ENCODE measurements around the gene ASTN1. TPM values are rescaled to one million over a fixed set of nuclear protein-coding genes. Genes with fewer than 3 reads are reported as not detected.

Gene ASTN1
- total RNA-seq, 1 experiment from 2014 or later: 0.05 TPM

GRCh38 chr1:177044390-177044789, 120.1 kb downstream of the ASTN1 start:
- Histone ChIP-seq H3K36me3 (ENCODE audit: control insufficient read depth, insufficient read depth, low read length) (no peaks in the 10 kb centered on the region), H3K27ac (ENCODE audit: low read length) (no peak overlapping the region), H3K27me3 (ENCODE audit: control insufficient read depth, insufficient read depth, low read length) (no peaks in the 10 kb centered on the region), H3K9me3 (ENCODE audit: control insufficient read depth, insufficient read depth, low read depth, low read length) (no peaks in the 10 kb centered on the region), H3K4me1 (ENCODE audit: control insufficient read depth, insufficient read depth, low read length) (no peaks in the 10 kb centered on the region), H3K4me3 (ENCODE audit: low read depth in 2 of 2, low read length in 2 of 2) (no peak overlapping the region)
- TF ChIP-seq CTCF (IDR thresholded peaks at IDR 0.05) (no peak), SIN3A (IDR thresholded peaks at IDR 0.05; ENCODE audit: borderline replicate concordance, insufficient read depth, low read depth, low read length) (no peak)
- DNase-seq (ENCODE audit: low read depth, low spot score): no peak
- ATAC-seq: no peak
- BruUV-seq (replicated peaks): no TSS peak
- POLR2A ChIA-PET: no interaction called here
- CTCF ChIA-PET: no interaction called here
- in situ Hi-C loops (cut with HindIII; ENCODE audit: low pct_unique_long_range_greater_than_20kb, low sequenced_read_pairs): no loop called here
- intact Hi-C loops (cut with micrococcal nuclease; ENCODE audit: unreplicated experiment): no loop called here

- CTCF ChIA-PET: no interaction called here
Observed at GRCh38 chr1:177043597-177043996, 120.9 kb downstream of the ASTN1 start.

More at GRCh38 chr1:177043597-177043996, 120.9 kb downstream of the ASTN1 start:
- H3K27ac ChIP-seq (ENCODE audit: low read length): no peak overlapping the region
- intact Hi-C loops (cut with micrococcal nuclease; ENCODE audit: unreplicated experiment): no loop called here
- TF ChIP-seq POLR2AphosphoS5 (IDR thresholded peaks at IDR 0.05; ENCODE audit: low read depth, low read length) (no peak), REST (IDR thresholded peaks at IDR 0.05; ENCODE audit: insufficient read depth in 1 of 2, low read depth in 2 of 2, low read length in 1 of 2) (no peak), TCF7L2 (IDR thresholded peaks at IDR 0.05; ENCODE audit: low read depth, low read length) (no peak), SIN3A (IDR thresholded peaks at IDR 0.05; ENCODE audit: borderline replicate concordance, insufficient read depth, low read depth, low read length) (no peak), CTCF (IDR thresholded peaks at IDR 0.05) (no peak)
- BruUV-seq (replicated peaks): no TSS peak
- POLR2A ChIA-PET: no interaction called here
- no peaks in the 10 kb centered on the region for H3K36me3 ChIP-seq (ENCODE audit: control insufficient read depth, insufficient read depth, low read length)
- no peak for DNase-seq (ENCODE audit: low read depth, low spot score)
- H3K27me3 ChIP-seq (ENCODE audit: control insufficient read depth, insufficient read depth, low read length): no peaks in the 10 kb centered on the region
- H3K4me3 ChIP-seq (ENCODE audit: low read depth in 2 of 2, low read length in 2 of 2): no peak overlapping the region
- no peak for ATAC-seq
- H3K4me1 ChIP-seq (ENCODE audit: control insufficient read depth, insufficient read depth, low read length): no peaks in the 10 kb centered on the region
- in situ Hi-C loops (cut with HindIII; ENCODE audit: low pct_unique_long_range_greater_than_20kb, low sequenced_read_pairs): no loop called here
- no peaks in the 10 kb centered on the region for H3K9me3 ChIP-seq (ENCODE audit: control insufficient read depth, insufficient read depth, low read depth, low read length)

Data from Panc1 (cell line).